Measurements from ENCODE around the gene C2CD2L. TPM values are rescaled to one million over a fixed set of nuclear protein-coding genes. Genes with fewer than 3 reads are reported as not detected.
"Not testable (repeated sequence)": the region's sequence is repeated elsewhere in the genome, so short reads cannot be mapped to it uniquely, and the experiment has no call there.

The C2CD2L gene
- total RNA-seq, 2 donors from 2014 or later = 2.4 to 3.1 TPM

DNA sequence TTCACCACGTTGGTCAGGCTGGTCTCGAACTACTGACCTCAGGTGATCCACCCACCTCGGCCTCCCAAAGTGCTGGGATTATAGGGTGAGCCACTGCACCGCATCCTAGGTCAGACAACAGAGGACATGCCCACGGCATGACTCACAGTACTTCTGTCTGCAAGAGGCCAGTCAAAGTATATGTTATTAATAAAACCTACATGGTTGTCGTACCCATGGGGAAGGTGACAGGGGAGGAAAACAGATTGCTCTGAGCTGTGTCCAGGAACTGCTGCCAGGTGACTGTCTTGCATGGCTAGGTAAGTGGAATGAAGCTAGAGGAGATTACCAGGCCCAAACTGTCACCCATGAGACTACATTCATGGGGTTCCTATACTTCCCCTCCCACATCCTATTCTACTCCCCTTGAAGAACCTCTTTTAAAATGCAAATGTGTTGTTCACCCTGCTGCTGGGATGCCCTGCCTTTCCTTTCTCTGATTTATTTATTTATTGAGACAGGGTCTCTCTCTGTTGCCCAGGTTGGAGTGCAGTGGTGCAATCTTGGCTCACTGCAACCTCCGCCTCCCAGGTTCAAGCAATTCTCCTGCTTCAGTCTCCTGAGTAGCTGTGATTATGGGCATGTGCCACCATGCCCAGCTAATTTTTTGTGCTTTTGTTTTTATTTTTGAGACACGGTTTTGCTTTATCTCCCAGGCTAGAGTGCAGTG, 59.4 kb downstream of the C2CD2L start:
- Mint-ChIP-seq H3K4me1 (peaks cover 8% of the 10 kb centered on the region), H3K27me3 (ENCODE audit: insufficient read depth) (peaks cover 2% of the 10 kb centered on the region), H3K4me3 (no peak overlapping the region), H3K9me3 (no peaks in the 10 kb centered on the region), H3K27ac (no peak overlapping the region), H3K36me3 (ENCODE audit: low read depth) (no peaks in the 10 kb centered on the region)
- DNase-seq = no peak
- H3K36me3 ChIP-seq (ENCODE audit: control insufficient read depth, insufficient read depth, low read length) = no peaks in the 10 kb centered on the region
- no peak overlapping the region for H3K27ac ChIP-seq (ENCODE audit: low read depth, low read length)
- WGBS, 2 experiments (ENCODE audit: insufficient coverage in 1 of 2, insufficient read length in 1 of 2) = 76 to 77% methylated on average over 8 of the region's 8 CpGs
- H3K27me3 ChIP-seq (ENCODE audit: control insufficient read depth, insufficient read depth, low read length, poor library complexity, severe bottlenecking) = no peaks in the 10 kb centered on the region
- no peak overlapping the region for H3K4me3 ChIP-seq (ENCODE audit: low read length)
- H3K9me3 ChIP-seq (ENCODE audit: control insufficient read depth, low read length) = no peaks in the 10 kb centered on the region
- no peaks in the 10 kb centered on the region for H3K4me1 ChIP-seq (ENCODE audit: control insufficient read depth, insufficient read depth, low read length)
- H3K9ac ChIP-seq (ENCODE audit: extremely low read depth, low read length, poor library complexity, severe bottlenecking) = no peak overlapping the region
- TF ChIP-seq, protein P1, sequence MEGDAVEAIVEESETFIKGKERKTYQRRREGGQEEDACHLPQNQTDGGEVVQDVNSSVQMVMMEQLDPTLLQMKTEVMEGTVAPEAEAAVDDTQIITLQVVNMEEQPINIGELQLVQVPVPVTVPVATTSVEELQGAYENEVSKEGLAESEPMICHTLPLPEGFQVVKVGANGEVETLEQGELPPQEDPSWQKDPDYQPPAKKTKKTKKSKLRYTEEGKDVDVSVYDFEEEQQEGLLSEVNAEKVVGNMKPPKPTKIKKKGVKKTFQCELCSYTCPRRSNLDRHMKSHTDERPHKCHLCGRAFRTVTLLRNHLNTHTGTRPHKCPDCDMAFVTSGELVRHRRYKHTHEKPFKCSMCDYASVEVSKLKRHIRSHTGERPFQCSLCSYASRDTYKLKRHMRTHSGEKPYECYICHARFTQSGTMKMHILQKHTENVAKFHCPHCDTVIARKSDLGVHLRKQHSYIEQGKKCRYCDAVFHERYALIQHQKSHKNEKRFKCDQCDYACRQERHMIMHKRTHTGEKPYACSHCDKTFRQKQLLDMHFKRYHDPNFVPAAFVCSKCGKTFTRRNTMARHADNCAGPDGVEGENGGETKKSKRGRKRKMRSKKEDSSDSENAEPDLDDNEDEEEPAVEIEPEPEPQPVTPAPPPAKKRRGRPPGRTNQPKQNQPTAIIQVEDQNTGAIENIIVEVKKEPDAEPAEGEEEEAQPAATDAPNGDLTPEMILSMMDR (conservative IDR thresholded peaks at IDR 0.05) = no peak

DNA sequence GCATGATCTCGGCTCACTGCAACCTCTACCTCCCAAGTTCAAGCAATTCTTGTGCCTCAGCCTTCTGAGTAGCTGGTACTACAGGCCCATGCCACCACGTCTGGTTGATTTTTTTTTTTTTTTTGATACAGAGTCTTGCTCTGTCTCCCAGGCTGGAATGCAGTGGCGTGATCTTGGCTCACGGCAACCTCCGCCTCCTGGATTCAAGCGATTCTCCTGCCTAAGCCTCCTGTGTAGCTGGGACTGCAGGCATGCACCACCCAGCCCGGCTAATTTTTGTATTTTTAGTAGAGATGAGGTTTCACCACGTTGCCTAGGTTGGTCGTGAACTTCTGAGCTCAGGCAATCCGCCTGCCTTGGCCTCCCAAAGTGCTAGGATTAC, 59.9 kb downstream of the C2CD2L start:
- H3K4me3 Mint-ChIP-seq; H3K4me1 ChIP-seq (ENCODE audit: control insufficient read depth, insufficient read depth, low read length); H3K4me3 ChIP-seq (ENCODE audit: low read length); DNase-seq; H3K4me1 Mint-ChIP-seq; H3K27ac Mint-ChIP-seq; H3K36me3 ChIP-seq (ENCODE audit: control insufficient read depth, insufficient read depth, low read length); H3K27me3 Mint-ChIP-seq (ENCODE audit: insufficient read depth); H3K9me3 ChIP-seq (ENCODE audit: control insufficient read depth, low read length); H3K27me3 ChIP-seq (ENCODE audit: control insufficient read depth, insufficient read depth, low read length, poor library complexity, severe bottlenecking); H3K9ac ChIP-seq (ENCODE audit: extremely low read depth, low read length, poor library complexity, severe bottlenecking); H3K27ac ChIP-seq (ENCODE audit: low read depth, low read length); H3K36me3 Mint-ChIP-seq (ENCODE audit: low read depth); H3K9me3 Mint-ChIP-seq: not testable (repeated sequence)
- WGBS, 2 experiments (ENCODE audit: insufficient coverage in 1 of 2, insufficient read length in 1 of 2) = 76 to 85% methylated on average over 6 to 10 of the region's 10 CpGs

DNA sequence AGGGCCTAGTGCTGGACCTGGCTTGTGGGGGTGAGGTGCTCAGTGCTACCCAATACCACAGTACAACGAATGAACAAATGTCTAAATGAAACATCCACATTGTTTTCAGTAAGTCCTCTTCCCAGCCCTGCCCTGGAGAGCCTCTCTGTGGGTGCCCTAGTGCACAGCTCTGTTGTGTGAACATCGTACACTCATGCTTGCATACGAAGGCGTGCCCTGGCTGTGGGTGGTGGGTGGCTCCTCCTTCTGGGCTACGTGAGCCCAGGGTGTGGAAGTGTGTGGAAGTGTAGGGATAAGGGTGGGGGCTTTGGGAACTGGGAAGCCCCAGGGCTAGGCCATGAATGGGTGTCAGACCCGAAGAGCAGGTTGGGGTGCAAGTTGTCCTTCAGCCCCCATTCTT, 60.8 kb downstream of the C2CD2L start:
- no peaks in the 10 kb centered on the region for H3K27me3 ChIP-seq (ENCODE audit: control insufficient read depth, insufficient read depth, low read length, poor library complexity, severe bottlenecking)
- H3K27ac ChIP-seq (ENCODE audit: low read depth, low read length) = no peak overlapping the region
- Mint-ChIP-seq H3K9me3 (no peaks in the 10 kb centered on the region), H3K4me3 (peak overlapping the region; percentile 84), H3K36me3 (ENCODE audit: low read depth) (no peaks in the 10 kb centered on the region), H3K27ac (peak overlapping the region; percentile 66), H3K27me3 (ENCODE audit: insufficient read depth) (no peaks in the 10 kb centered on the region), H3K4me1 (peaks cover 8% of the 10 kb centered on the region)
- no peak overlapping the region for H3K4me3 ChIP-seq (ENCODE audit: low read length)
- TF ChIP-seq, protein P1 (conservative IDR thresholded peaks at IDR 0.05) = no peak
- H3K36me3 ChIP-seq (ENCODE audit: control insufficient read depth, insufficient read depth, low read length) = no peaks in the 10 kb centered on the region
- H3K9me3 ChIP-seq (ENCODE audit: control insufficient read depth, low read length) = no peaks in the 10 kb centered on the region
- DNase-seq = no peak
- no peak overlapping the region for H3K9ac ChIP-seq (ENCODE audit: extremely low read depth, low read length, poor library complexity, severe bottlenecking)
- WGBS, 2 experiments (ENCODE audit: insufficient coverage in 1 of 2, insufficient read length in 1 of 2) = 90% methylated on average over 6 of the region's 6 CpGs; no CpG with 5 or more reads in 1 of the 2 experiments
- no peaks in the 10 kb centered on the region for H3K4me1 ChIP-seq (ENCODE audit: control insufficient read depth, insufficient read depth, low read length)

Other genes starting within 250 kb of the C2CD2L start
- under 1 TPM in 1 of 2 donors, not detected in 1; 0.07 TPM for gene CXCR5, start 223.5 kb upstream of the C2CD2L start, total RNA-seq
- 10 to 100 TPM; 73.9 to 77.3 TPM for gene BCL9L, start 181.4 kb upstream of the C2CD2L start, total RNA-seq
- under 1 TPM in 1 of 2 donors, not detected in 1; 0.38 TPM for gene UPK2, start 151.0 kb upstream of the C2CD2L start, total RNA-seq
- not detected for gene FOXR1, start 135.6 kb upstream of the C2CD2L start, total RNA-seq
- 10 to 100 TPM; 38.7 to 43.3 TPM for gene CENATAC, start 109.2 kb upstream of the C2CD2L start, total RNA-seq
- gene RPS25, start 89.0 kb upstream of the C2CD2L start, total RNA-seq = 1,000 to 10,000 TPM; 1,289 to 1,299 TPM
- gene TRAPPC4, start 88.6 kb upstream of the C2CD2L start, total RNA-seq = 10 to 100 TPM; 60.0 to 66.8 TPM
- 10 to 100 TPM; 63.6 to 75.3 TPM for gene SLC37A4, start 76.5 kb upstream of the C2CD2L start, total RNA-seq
- 100 to 1,000 TPM; 277 to 315 TPM for gene HYOU1, start 50.1 kb upstream of the C2CD2L start, total RNA-seq
- gene VPS11, start 39.5 kb upstream of the C2CD2L start, total RNA-seq = 10 to 100 TPM; 26.9 to 29.1 TPM
- 10 to 100 TPM; 45.9 to 54.8 TPM for gene HMBS, start 22.5 kb upstream of the C2CD2L start, total RNA-seq
- 10 to 100 TPM; 49.4 to 51.9 TPM for gene DPAGT1, start 5.5 kb upstream of the C2CD2L start, total RNA-seq
- gene HINFP, start 14.2 kb downstream of the C2CD2L start, total RNA-seq = 10 to 100 TPM; 43.8 to 44.8 TPM
- 1 to 10 TPM; 1.5 to 1.8 TPM for gene ABCG4, start 41.7 kb downstream of the C2CD2L start, total RNA-seq
- 10 to 100 TPM; 21.8 to 29.6 TPM for gene NLRX1, start 61.4 kb downstream of the C2CD2L start, total RNA-seq
- gene NHERF4, start 78.1 kb downstream of the C2CD2L start, total RNA-seq = under 1 TPM; 0.11 to 0.97 TPM
- 10 to 100 TPM; 40.3 to 52.7 TPM for gene CBL, start 99.0 kb downstream of the C2CD2L start, total RNA-seq
- gene MCAM, start 209.8 kb downstream of the C2CD2L start, total RNA-seq = 10 to 100 TPM; 21.9 to 28.3 TPM
- gene RNF26, start 227.2 kb downstream of the C2CD2L start, total RNA-seq = 10 to 100 TPM; 51.8 to 76.3 TPM
- gene C1QTNF5, start 233.5 kb downstream of the C2CD2L start, total RNA-seq = under 1 TPM; 0.62 to 0.66 TPM
- not detected for gene MFRP, start 239.4 kb downstream of the C2CD2L start, total RNA-seq

All from endodermal cell (in vitro differentiated cells).